K562 (cell line): Measurements from ENCODE around the gene PI4KA. TPM values are rescaled to one million over a fixed set of nuclear protein-coding genes. Genes with fewer than 3 reads are reported as not detected.

Experiments
- BCOR ChIP-seq: fragments of 450-650 bp; IDR thresholded peaks from 2 replicates; pipeline ENCODE4 v1.6.1; 2016
- BHLHE40 ChIP-seq: IDR thresholded peaks from 2 replicates; pipeline ENCODE4 v1.6.1; 2011; ENCODE audit warnings: low read length, improper control_type of control experiment
- CBFA2T3 ChIP-seq: fragments of 450-650 bp; IDR thresholded peaks from 2 replicates; pipeline ENCODE4 v1.6.1; 2017
- CREB3 ChIP-seq: fragments of 450-650 bp; conservative IDR thresholded peaks from 2 replicates; pipeline ENCODE4 v1.6.1; 2016; ENCODE audit warnings: missing genetic modification characterization, low read depth, mild to moderate bottlenecking, missing compliant biosample characterization, moderate library complexity
- CXXC5 ChIP-seq: fragments of 250-450 bp; sonication (Bioruptor Pico); IDR thresholded peaks from 2 replicates; pipeline ENCODE4 v1.8.0; 2022; ENCODE audit warnings: inconsistent platforms, mild to moderate bottlenecking, moderate library complexity
- DIDO1 ChIP-seq: fragments of 450-650 bp; IDR thresholded peaks from 2 replicates; pipeline ENCODE4 v1.6.1; 2016; ENCODE audit warnings: low read depth, missing biosample characterization, missing genetic modification characterization
- FOXK1 ChIP-seq: sonication (generic); formaldehyde crosslinking; IDR thresholded peaks from 2 replicates; pipeline ENCODE4 v1.8.0; 2022; ENCODE audit warnings: missing genetic modification reagents, mild to moderate bottlenecking, borderline replicate concordance
- FOXP4 ChIP-seq: sonication (generic); formaldehyde crosslinking; IDR thresholded peaks from 2 replicates; pipeline ENCODE4 v1.8.0; 2022; ENCODE audit warnings: mild to moderate bottlenecking, missing genetic modification reagents, borderline replicate concordance
- HMGN3 ChIP-seq: IDR thresholded peaks from 2 replicates; pipeline ENCODE4 v1.6.1; 2011; ENCODE audit warnings: borderline replicate concordance, low read depth, mild to moderate bottlenecking, mixed read lengths, low read length; ENCODE audit not compliant: insufficient read length; ENCODE audit errors: extremely low read depth
- PHB ChIP-seq: fragments of 250-450 bp; sonication (Bioruptor Pico); IDR thresholded peaks from 2 replicates; pipeline ENCODE4 v1.5.0; 2021
- RBM14 ChIP-seq: fragments of 200-400 bp; formaldehyde crosslinking; IDR thresholded peaks from 2 replicates; pipeline ENCODE4 v1.6.1; 2018; ENCODE audit warnings: low read depth, mild to moderate bottlenecking, low read length, moderate library complexity, borderline replicate concordance; ENCODE audit not compliant: insufficient read depth
- SPI1 ChIP-seq: IDR thresholded peaks from 2 replicates; pipeline ENCODE4 v1.6.1; 2011; ENCODE audit warnings: low read depth, low read length, control low read depth, borderline replicate concordance
- TARDBP ChIP-seq: fragments of 450-650 bp; IDR thresholded peaks from 2 replicates; pipeline ENCODE4 v1.6.1; 2016
- ZBTB11 ChIP-seq, 3 experiments: fragments of 200-800 bp in 1 of 3; fragments of 250-450 bp in 1 of 3; fragments of 450-650 bp in 1 of 3; sonication (Bioruptor Pico) in 1 of 3; sonication (Bioruptor generic) in 1 of 3; formaldehyde crosslinking in 1 of 3; IDR thresholded peaks; 2 replicates each; pipeline versions ENCODE4 v1.6.1 to v1.8.0; 2016 to 2022; ENCODE audit warnings: mild to moderate bottlenecking in 2 of 3, missing genetic modification characterization in 2 of 3, missing compliant biosample characterization in 1 of 3, moderate library complexity in 1 of 3
- ZNF586 ChIP-seq: fragments of 450-650 bp; formaldehyde crosslinking; conservative IDR thresholded peaks from 2 replicates; pipeline ENCODE4 v1.4.0; 2020; ENCODE audit warnings: mild to moderate bottlenecking, moderate library complexity
- ZNF592 ChIP-seq: fragments of 450-650 bp; IDR thresholded peaks from 2 replicates; pipeline ENCODE4 v1.6.1; 2017; ENCODE audit warnings: antibody characterized with exemption, mild to moderate bottlenecking
- polyA plus RNA-seq, 8 experiments: library from polyadenylated mRNA; depleted of rRNA in 4 of 8; stranded (reverse) in 5 of 8; unstranded in 3 of 8; fragments of >200 nt; fragmentation: Nextera tagmentation in 2 of 8; fragmentation: Illumina TruSeq in 1 of 8; extraction: Ambion mirVana in 2 of 8; extraction: Trizol in 1 of 8; gene quantifications; 2 replicates each; pipeline versions ENCODE4 v1.2.1 to v1.2.3, GENCODE V29; 2011 to 2014; ENCODE audit warnings: inconsistent platforms in 1 of 8, missing spikeins in 1 of 8
- total RNA-seq, 7 experiments: library from RNA; depleted of rRNA in 6 of 7; stranded (reverse); fragments of >200 nt in 6 of 7; fragmentation: Illumina TruSeq in 2 of 7; extraction: Trizol in 2 of 7; gene quantifications; 2 replicates each; pipeline versions ENCODE4 v1.2.1 to v1.2.3, GENCODE V29; 2011 to 2021; ENCODE audit warnings: low replicate concordance in 1 of 7

PI4KA gene
- total and polyA plus RNA-seq, 9 of the 15 experiments (the other 6 are each of a cell fraction or from before 2014, with no cell fraction given), result 7.3 to 187 (median 84.7) TPM

- TF ChIP-seq PHB (CRISPR knock-in tag), result no peak
- no peak for TF ChIP-seq HMGN3
- TF ChIP-seq FOXP4 (CRISPR knock-in tag), result no peak
- no peak for TF ChIP-seq DIDO1 (tag)
- no peak for TF ChIP-seq RBM14
- TF ChIP-seq ZNF586, result peak; percentile 12; the same call in 1 of the 2 replicates
- no peak for TF ChIP-seq BCOR
- TF ChIP-seq BHLHE40, result peak; percentile 69
- TF ChIP-seq CXXC5 (CRISPR knock-in tag), result 0 out of 2 replicates have a peak, but pooled peaks have one; percentile 13
- no peak for TF ChIP-seq FOXK1 (CRISPR knock-in tag)
- no peak for TF ChIP-seq SPI1
- no peak for TF ChIP-seq CBFA2T3
- no peak for TF ChIP-seq ZBTB11 (CRISPR knock-in tag; IDR thresholded peaks at IDR 0.05)
- no peak for TF ChIP-seq CREB3 (tag)
- TF ChIP-seq ZNF592, result no peak
- no peak for TF ChIP-seq TARDBP
These were observed 74.5 kb downstream of the PI4KA start (continued) for GRCh38 chr22:20783844-20784723.
